HepG2 (cell line): Measurements from ENCODE around the gene TNFAIP8L2. TPM values are rescaled to one million over a fixed set of nuclear protein-coding genes. Genes with fewer than 3 reads are reported as not detected.

Experiments
- ADNP ChIP-seq: sonication (generic); formaldehyde crosslinking; IDR thresholded peaks from 2 replicates; pipeline ENCODE4 v1.4.0; 2020; ENCODE audit warnings: missing genetic modification reagents
- CBX1 ChIP-seq: IDR thresholded peaks from one replicate; pipeline ENCODE4 v1.6.1; 2016; ENCODE audit warnings: antibody characterized with exemption, low read depth
- MBNL3 ChIP-seq: fragments of 250-450 bp; sonication (Bioruptor Pico); conservative IDR thresholded peaks from 2 replicates; pipeline ENCODE4 v1.8.0; 2022; ENCODE audit warnings: mild to moderate bottlenecking, inconsistent platforms
- SOX13 ChIP-seq, 3 experiments: fragments of 450-650 bp in 1 of 3; sonication (generic) in 1 of 3; formaldehyde crosslinking in 1 of 3; IDR thresholded peaks in 2 of 3; conservative IDR thresholded peaks in 1 of 3; 2 replicates each; pipeline versions ENCODE4 v1.5.0 to v1.6.1; 2016 to 2020; ENCODE audit warnings: antibody characterized with exemption in 1 of 3, mild to moderate bottlenecking in 1 of 3, missing compliant biosample characterization in 1 of 3, missing genetic modification reagents in 1 of 3, moderate library complexity in 1 of 3
- TBP ChIP-seq: sonication (generic); formaldehyde crosslinking; IDR thresholded peaks from 2 replicates; pipeline ENCODE4 v1.5.0; 2020; ENCODE audit warnings: missing genetic modification reagents
- ZNF264 ChIP-seq: sonication (generic); formaldehyde crosslinking; IDR thresholded peaks from 2 replicates; pipeline ENCODE4 v1.4.0; 2020; ENCODE audit warnings: missing genetic modification reagents
- ZNF747 ChIP-seq: sonication (generic); formaldehyde crosslinking; IDR thresholded peaks from 2 replicates; pipeline ENCODE4 v1.8.1; 2023; ENCODE audit warnings: missing genetic modification reagents, mild to moderate bottlenecking, borderline replicate concordance
- polyA plus RNA-seq, 8 experiments: library from polyadenylated mRNA; depleted of rRNA in 3 of 8; stranded (reverse) in 7 of 8; unstranded in 1 of 8; fragments of >200 nt; fragmentation: Illumina TruSeq in 4 of 8; extraction: Trizol in 4 of 8; gene quantifications; 2 replicates each; pipeline versions ENCODE4 v1.2.1 to v1.2.3, GENCODE V29; 2011 to 2016; ENCODE audit warnings: low read depth in 4 of 8, missing spikeins in 1 of 8, mixed read lengths in 1 of 8; ENCODE audit not compliant: insufficient read depth in 1 of 8
- total RNA-seq, 5 experiments: library from RNA; depleted of rRNA; stranded (reverse); fragments of >200 nt; fragmentation: Illumina TruSeq; extraction: Trizol; gene quantifications; 2 replicates each; pipeline ENCODE4 v1.2.3, GENCODE V29; 2016; ENCODE audit warnings: low read depth in 1 of 5
- TF ChIP-seq, protein P1 (sequence below): sonication (generic); formaldehyde crosslinking; IDR thresholded peaks from 2 replicates; pipeline ENCODE4 v1.4.0; 2020; ENCODE audit warnings: mild to moderate bottlenecking, missing genetic modification reagents
- TF ChIP-seq, protein P2 (sequence below): sonication (generic); formaldehyde crosslinking; IDR thresholded peaks from 2 replicates; pipeline ENCODE4 v1.5.0; 2020; ENCODE audit warnings: mild to moderate bottlenecking, missing genetic modification reagents
- TF ChIP-seq, protein P3 (sequence below): sonication (generic); formaldehyde crosslinking; IDR thresholded peaks from 2 replicates; pipeline ENCODE4 v1.4.0; 2020; ENCODE audit warnings: missing genetic modification reagents, mild to moderate bottlenecking, borderline replicate concordance
- TF ChIP-seq, protein P4 (sequence below): sonication (generic); formaldehyde crosslinking; IDR thresholded peaks from 2 replicates; pipeline ENCODE4 v1.4.0; 2020; ENCODE audit warnings: low read depth, missing genetic modification reagents

TNFAIP8L2 gene
- total and polyA plus RNA-seq, 2 of the 13 experiments (the other 11 are each of a cell fraction or from before 2014, with no cell fraction given), result not detected

DNA sequence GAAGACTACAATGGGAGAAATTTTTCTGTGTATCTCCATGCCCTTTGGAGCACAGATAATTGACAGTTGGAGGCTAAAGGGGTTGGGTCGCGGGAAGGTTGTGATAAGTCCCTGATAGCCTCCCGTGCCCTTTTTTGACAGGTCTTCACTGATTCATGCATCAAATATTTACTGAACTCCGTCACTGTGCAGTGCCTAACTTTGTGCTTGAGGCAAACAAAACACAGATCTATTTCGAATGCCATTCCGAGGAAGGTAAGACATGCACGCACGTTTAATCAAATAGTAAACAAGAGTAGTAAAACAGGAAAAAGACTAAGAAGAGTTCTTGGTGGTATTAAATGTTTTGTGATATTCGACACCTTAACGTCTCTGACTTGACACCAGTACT is 41.4 kb downstream of the TNFAIP8L2 start (continued):
- TF ChIP-seq, protein P1, sequence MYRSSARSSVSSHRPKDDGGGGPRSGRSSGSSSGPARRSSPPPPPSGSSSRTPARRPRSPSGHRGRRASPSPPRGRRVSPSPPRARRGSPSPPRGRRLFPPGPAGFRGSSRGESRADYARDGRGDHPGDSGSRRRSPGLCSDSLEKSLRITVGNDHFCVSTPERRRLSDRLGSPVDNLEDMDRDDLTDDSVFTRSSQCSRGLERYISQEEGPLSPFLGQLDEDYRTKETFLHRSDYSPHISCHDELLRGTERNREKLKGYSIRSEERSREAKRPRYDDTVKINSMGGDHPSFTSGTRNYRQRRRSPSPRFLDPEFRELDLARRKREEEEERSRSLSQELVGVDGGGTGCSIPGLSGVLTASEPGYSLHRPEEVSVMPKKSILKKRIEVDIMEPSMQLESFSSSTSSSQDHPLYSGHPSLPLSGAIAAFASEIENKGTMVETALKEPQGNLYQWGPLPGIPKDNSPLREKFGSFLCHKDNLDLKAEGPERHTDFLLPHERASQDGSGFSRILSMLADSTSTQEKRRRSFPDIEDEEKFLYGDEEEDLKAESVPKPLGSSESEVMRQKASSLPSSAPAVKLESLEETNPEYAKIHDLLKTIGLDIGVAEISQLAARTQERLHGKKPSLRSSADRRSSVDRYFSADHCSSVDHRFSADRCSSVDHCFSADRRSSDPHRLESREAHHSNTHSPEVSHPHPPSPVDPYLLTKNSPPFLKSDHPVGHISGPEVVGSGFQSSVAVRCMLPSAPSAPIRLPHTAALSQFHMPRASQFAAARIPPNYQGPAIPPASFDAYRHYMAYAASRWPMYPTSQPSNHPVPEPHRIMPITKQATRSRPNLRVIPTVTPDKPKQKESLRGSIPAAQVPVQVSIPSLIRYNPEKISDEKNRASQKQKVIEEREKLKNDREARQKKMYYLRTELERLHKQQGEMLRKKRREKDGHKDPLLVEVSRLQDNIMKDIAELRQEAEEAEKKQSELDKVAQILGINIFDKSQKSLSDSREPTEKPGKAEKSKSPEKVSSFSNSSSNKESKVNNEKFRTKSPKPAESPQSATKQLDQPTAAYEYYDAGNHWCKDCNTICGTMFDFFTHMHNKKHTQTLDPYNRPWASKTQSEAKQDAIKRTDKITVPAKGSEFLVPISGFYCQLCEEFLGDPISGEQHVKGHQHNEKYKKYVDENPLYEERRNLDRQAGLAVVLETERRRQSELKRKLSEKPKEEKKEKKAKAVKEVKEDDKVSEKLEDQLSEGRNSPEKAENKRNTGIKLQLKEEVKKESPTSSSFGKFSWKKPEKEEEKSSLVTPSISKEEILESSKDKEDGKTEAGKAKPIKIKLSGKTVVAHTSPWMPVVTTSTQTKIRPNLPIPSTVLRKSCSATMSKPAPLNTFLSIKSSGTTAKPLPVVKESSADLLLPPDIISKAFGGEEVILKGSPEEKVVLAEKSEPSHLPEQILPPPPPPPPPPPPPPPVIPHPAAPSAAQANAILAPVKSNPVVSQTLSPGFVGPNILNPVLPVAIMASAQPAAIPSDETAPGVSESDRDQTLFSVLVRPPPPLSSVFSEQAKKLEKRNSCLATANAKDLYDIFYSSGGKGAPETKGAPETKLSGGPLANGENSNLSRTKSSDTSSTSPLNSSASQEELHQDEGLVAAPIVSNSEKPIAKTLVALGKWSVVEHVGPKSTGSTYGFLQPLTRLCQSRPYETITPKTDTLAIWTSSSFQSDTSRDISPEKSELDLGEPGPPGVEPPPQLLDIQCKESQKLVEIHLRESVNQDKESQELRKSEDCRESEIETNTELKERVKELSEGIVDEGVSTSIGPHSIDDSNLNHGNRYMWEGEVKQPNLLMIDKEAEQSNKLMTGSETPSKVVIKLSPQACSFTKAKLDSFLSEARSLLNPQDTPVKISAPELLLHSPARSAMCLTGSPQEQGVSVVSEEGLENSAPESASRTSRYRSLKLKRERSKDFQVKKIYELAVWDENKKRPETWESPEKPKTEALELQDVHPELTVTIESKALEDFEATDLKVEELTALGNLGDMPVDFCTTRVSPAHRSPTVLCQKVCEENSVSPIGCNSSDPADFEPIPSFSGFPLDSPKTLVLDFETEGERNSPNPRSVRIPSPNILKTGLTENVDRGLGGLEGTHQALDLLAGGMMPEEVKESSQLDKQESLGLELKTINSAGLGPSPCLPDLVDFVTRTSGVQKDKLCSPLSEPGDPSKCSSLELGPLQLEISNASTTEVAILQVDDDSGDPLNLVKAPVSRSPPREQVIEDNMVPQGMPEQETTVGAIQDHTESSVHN (CRISPR knock-in tag), result peak; percentile 13; the same call in 1 of the 2 replicates
- no peak for TF ChIP-seq TBP
- TF ChIP-seq MBNL3 (CRISPR knock-in tag), result no peak
- TF ChIP-seq SOX13 (IDR thresholded peaks at IDR 0.05), result no peak
- TF ChIP-seq SOX13 (CRISPR knock-in tag; conservative IDR thresholded peaks at IDR 0.05 in 1 of 2, IDR thresholded peaks at IDR 0.05 in 1 of 2), result peak in 1 of 2 experiments; percentile 27; a peak in 1 of 4 replicates
- TF ChIP-seq ADNP (CRISPR knock-in tag), result no peak
- no peak for TF ChIP-seq CBX1
- TF ChIP-seq ZNF747 (CRISPR knock-in tag), result 0 out of 2 replicates have a peak, but pooled peaks have one; percentile 5
- TF ChIP-seq, protein P2, sequence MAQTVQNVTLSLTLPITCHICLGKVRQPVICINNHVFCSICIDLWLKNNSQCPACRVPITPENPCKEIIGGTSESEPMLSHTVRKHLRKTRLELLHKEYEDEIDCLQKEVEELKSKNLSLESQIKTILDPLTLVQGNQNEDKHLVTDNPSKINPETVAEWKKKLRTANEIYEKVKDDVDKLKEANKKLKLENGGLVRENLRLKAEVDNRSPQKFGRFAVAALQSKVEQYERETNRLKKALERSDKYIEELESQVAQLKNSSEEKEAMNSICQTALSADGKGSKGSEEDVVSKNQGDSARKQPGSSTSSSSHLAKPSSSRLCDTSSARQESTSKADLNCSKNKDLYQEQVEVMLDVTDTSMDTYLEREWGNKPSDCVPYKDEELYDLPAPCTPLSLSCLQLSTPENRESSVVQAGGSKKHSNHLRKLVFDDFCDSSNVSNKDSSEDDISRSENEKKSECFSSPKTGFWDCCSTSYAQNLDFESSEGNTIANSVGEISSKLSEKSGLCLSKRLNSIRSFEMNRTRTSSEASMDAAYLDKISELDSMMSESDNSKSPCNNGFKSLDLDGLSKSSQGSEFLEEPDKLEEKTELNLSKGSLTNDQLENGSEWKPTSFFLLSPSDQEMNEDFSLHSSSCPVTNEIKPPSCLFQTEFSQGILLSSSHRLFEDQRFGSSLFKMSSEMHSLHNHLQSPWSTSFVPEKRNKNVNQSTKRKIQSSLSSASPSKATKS, result no peak
- peak; percentile 10; the same call in 1 of the 2 replicates for TF ChIP-seq ZNF264 (CRISPR knock-in tag)
- TF ChIP-seq, protein P3, sequence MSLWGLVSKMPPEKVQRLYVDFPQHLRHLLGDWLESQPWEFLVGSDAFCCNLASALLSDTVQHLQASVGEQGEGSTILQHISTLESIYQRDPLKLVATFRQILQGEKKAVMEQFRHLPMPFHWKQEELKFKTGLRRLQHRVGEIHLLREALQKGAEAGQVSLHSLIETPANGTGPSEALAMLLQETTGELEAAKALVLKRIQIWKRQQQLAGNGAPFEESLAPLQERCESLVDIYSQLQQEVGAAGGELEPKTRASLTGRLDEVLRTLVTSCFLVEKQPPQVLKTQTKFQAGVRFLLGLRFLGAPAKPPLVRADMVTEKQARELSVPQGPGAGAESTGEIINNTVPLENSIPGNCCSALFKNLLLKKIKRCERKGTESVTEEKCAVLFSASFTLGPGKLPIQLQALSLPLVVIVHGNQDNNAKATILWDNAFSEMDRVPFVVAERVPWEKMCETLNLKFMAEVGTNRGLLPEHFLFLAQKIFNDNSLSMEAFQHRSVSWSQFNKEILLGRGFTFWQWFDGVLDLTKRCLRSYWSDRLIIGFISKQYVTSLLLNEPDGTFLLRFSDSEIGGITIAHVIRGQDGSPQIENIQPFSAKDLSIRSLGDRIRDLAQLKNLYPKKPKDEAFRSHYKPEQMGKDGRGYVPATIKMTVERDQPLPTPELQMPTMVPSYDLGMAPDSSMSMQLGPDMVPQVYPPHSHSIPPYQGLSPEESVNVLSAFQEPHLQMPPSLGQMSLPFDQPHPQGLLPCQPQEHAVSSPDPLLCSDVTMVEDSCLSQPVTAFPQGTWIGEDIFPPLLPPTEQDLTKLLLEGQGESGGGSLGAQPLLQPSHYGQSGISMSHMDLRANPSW (CRISPR knock-in tag), result no peak
- TF ChIP-seq, protein P4, sequence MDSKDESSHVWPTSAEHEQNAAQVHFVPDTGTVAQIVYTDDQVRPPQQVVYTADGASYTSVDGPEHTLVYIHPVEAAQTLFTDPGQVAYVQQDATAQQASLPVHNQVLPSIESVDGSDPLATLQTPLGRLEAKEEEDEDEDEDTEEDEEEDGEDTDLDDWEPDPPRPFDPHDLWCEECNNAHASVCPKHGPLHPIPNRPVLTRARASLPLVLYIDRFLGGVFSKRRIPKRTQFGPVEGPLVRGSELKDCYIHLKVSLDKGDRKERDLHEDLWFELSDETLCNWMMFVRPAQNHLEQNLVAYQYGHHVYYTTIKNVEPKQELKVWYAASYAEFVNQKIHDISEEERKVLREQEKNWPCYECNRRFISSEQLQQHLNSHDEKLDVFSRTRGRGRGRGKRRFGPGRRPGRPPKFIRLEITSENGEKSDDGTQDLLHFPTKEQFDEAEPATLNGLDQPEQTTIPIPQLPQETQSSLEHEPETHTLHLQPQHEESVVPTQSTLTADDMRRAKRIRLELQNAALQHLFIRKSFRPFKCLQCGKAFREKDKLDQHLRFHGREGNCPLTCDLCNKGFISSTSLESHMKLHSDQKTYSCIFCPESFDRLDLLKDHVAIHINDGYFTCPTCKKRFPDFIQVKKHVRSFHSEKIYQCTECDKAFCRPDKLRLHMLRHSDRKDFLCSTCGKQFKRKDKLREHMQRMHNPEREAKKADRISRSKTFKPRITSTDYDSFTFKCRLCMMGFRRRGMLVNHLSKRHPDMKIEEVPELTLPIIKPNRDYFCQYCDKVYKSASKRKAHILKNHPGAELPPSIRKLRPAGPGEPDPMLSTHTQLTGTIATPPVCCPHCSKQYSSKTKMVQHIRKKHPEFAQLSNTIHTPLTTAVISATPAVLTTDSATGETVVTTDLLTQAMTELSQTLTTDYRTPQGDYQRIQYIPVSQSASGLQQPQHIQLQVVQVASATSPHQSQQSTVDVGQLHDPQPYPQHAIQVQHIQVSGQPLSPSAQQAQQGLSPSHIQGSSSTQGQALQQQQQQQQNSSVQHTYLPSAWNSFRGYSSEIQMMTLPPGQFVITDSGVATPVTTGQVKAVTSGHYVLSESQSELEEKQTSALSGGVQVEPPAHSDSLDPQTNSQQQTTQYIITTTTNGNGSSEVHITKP (CRISPR knock-in tag), result no peak
